Astrocyte (in vitro differentiated cells and primary cell): ENCODE results near the gene FTCD. TPM values are rescaled to one million over a fixed set of nuclear protein-coding genes. Genes with fewer than 3 reads are reported as not detected.

ENCODE experiments used
- DNase-seq: peaks from one replicate; pipeline ENCODE4 v3.0.0-alpha.2; 2010; ENCODE audit warnings: low read depth
- FAIRE-seq: peaks from 2 replicates; lab custom pipeline; 2011; peaks lifted over from hg19 to GRCh38; lab: Jason Lieb, UNC
- H2AFZ ChIP-seq: 2 replicates; pipeline ENCODE4 v1.6.0; 2012; ENCODE audit warnings: low read depth, low read length, inconsistent platforms
- H3K27ac ChIP-seq: 2 replicates; pipeline ENCODE4 v1.5.1; 2011; ENCODE audit warnings: low read depth, low read length, inconsistent platforms
- H3K27me3 ChIP-seq: 2 replicates; pipeline ENCODE4 v1.6.0; 2011; ENCODE audit warnings: low read length, inconsistent platforms; ENCODE audit not compliant: insufficient read depth
- H3K36me3 ChIP-seq: 2 replicates; pipeline ENCODE4 v1.5.1; 2011; ENCODE audit warnings: low read length, inconsistent platforms; ENCODE audit not compliant: insufficient read depth
- H3K4me1 ChIP-seq: 2 replicates; pipeline ENCODE4 v1.5.1; 2011; ENCODE audit warnings: low read length, inconsistent platforms; ENCODE audit not compliant: insufficient read depth
- H3K4me2 ChIP-seq: 2 replicates; pipeline ENCODE4 v1.6.0; 2012; ENCODE audit warnings: low read length, inconsistent platforms
- H3K4me3 ChIP-seq: 2 replicates; pipeline ENCODE4 v1.5.1; 2011; ENCODE audit warnings: low read depth, mild to moderate bottlenecking, low read length, inconsistent platforms; ENCODE audit not compliant: insufficient read depth
- H3K79me2 ChIP-seq: 2 replicates; pipeline ENCODE4 v1.6.0; 2012; ENCODE audit warnings: mild to moderate bottlenecking, low read length, inconsistent platforms; ENCODE audit not compliant: insufficient read depth
- H3K9ac ChIP-seq: 2 replicates; pipeline ENCODE4 v1.6.0; 2012; ENCODE audit warnings: mild to moderate bottlenecking, low read length, inconsistent platforms
- H3K9me3 ChIP-seq: 2 replicates; pipeline ENCODE4 v1.5.1; 2012; ENCODE audit warnings: low read depth, mild to moderate bottlenecking, low read length, inconsistent platforms; ENCODE audit not compliant: insufficient read depth
- H4K20me1 ChIP-seq: 2 replicates; pipeline ENCODE4 v1.6.0; 2012; ENCODE audit warnings: low read length, inconsistent platforms; ENCODE audit not compliant: insufficient read depth
- H3K27ac Mint-ChIP-seq: one replicate; pipeline ENCODE4 v1.8.0; 2021; ENCODE audit warnings: mild to moderate bottlenecking, mixed read lengths; ENCODE audit not compliant: unreplicated experiment
- H3K27me3 Mint-ChIP-seq: one replicate; pipeline ENCODE4 v1.8.0; 2021; ENCODE audit warnings: low read depth, mixed read lengths; ENCODE audit not compliant: unreplicated experiment
- H3K36me3 Mint-ChIP-seq: one replicate; pipeline ENCODE4 v1.8.0; 2021; ENCODE audit warnings: low read depth, mixed read lengths; ENCODE audit not compliant: unreplicated experiment
- H3K4me1 Mint-ChIP-seq: one replicate; pipeline ENCODE4 v1.8.0; 2021; ENCODE audit warnings: low read depth, mixed read lengths; ENCODE audit not compliant: unreplicated experiment
- H3K4me3 Mint-ChIP-seq: one replicate; pipeline ENCODE4 v1.8.0; 2021; ENCODE audit warnings: mild to moderate bottlenecking, moderate library complexity, mixed read lengths; ENCODE audit not compliant: unreplicated experiment
- H3K9me3 Mint-ChIP-seq: one replicate; pipeline ENCODE4 v1.8.0; 2021; ENCODE audit warnings: mild to moderate bottlenecking, mixed read lengths; ENCODE audit not compliant: unreplicated experiment
- CTCF ChIP-seq: IDR thresholded peaks from 2 replicates; pipeline ENCODE4 v1.5.1; 2011; ENCODE audit warnings: low read depth, mild to moderate bottlenecking, inconsistent platforms, low read length, moderate library complexity; ENCODE audit not compliant: insufficient read depth
- EZH2 ChIP-seq: IDR thresholded peaks from 2 replicates; pipeline ENCODE4 v1.6.1; 2012; ENCODE audit warnings: mild to moderate bottlenecking, low read length, inconsistent platforms; ENCODE audit not compliant: insufficient read depth
- total RNA-seq: library from RNA; stranded (reverse); gene quantifications from 2 replicates; pipeline ENCODE4 v1.2.1, GENCODE V29; 2021

The FTCD gene
- total RNA-seq, 1 donor from 2014 or later, result 1.9 TPM

DNA sequence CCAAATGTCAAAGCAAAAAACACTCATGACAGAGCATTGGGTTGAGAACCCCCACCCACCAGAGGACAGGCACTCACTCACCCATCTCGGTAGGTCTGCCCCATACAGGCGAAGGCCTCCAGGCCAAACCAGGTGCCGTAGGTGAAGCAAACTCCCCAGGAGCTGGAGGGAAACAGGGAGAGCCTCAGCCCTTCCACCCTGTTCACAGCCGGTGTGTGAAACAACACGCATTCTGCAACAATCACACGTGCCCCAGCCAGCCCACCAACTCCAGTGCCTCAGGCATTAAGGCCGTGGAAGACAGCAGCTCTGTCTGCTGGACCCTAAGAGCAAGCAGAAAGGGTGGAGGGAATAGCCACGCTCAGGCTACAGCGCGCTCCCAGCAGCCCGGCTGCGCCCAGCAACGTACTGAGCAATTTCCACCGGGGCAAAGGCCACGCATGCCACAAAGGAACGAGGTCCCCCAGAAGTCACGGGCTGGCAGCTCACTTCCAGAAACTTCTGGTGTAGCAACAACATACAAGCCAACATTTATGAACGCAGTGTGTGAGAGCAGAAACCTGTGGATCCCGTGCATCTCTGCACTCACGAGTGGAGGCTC, 40.3 kb upstream of the FTCD start:
- Histone ChIP-seq H3K27ac (no peak overlapping the region), H2AFZ (no peak overlapping the region), H3K79me2 (no peaks in the 10 kb centered on the region), H3K27me3 (no peaks in the 10 kb centered on the region), H3K36me3 (peaks cover 21% of the 10 kb centered on the region), H3K9me3 (no peaks in the 10 kb centered on the region), H3K4me1 (peaks cover 11% of the 10 kb centered on the region), H3K4me2 (no peak overlapping the region), H4K20me1 (peaks cover 33% of the 10 kb centered on the region), H3K4me3 (no peak overlapping the region), H3K9ac (no peak overlapping the region)
- no peak overlapping the region for H3K27ac Mint-ChIP-seq
- peaks cover 9% of the 10 kb centered on the region for H3K4me1 Mint-ChIP-seq
- no peak for TF ChIP-seq EZH2
- TF ChIP-seq CTCF, result no peak
- H3K4me3 Mint-ChIP-seq, result no peak overlapping the region
- H3K27me3 Mint-ChIP-seq, result no peaks in the 10 kb centered on the region
- DNase-seq (no peak), FAIRE-seq (no peak)
- no peaks in the 10 kb centered on the region for H3K9me3 Mint-ChIP-seq
- peaks cover 31% of the 10 kb centered on the region for H3K36me3 Mint-ChIP-seq

GRCh38 chr21:46194374-46195334, 39.3 kb upstream of the FTCD start:
- Mint-ChIP-seq H3K27me3 (no peaks in the 10 kb centered on the region), H3K4me3 (no peak overlapping the region), H3K9me3 (no peaks in the 10 kb centered on the region), H3K4me1 (peaks cover 17% of the 10 kb centered on the region), H3K27ac (no peak overlapping the region), H3K36me3 (peaks cover 28% of the 10 kb centered on the region)
- Histone ChIP-seq H3K27ac (no peak overlapping the region), H3K9ac (no peak overlapping the region), H3K79me2 (no peaks in the 10 kb centered on the region), H3K4me2 (no peak overlapping the region), H3K36me3 (peaks cover 13% of the 10 kb centered on the region), H3K4me1 (peaks cover 15% of the 10 kb centered on the region), H3K27me3 (no peaks in the 10 kb centered on the region), H2AFZ (no peak overlapping the region), H3K4me3 (no peak overlapping the region), H3K9me3 (no peaks in the 10 kb centered on the region), H4K20me1 (peaks cover 32% of the 10 kb centered on the region)
- FAIRE-seq, result no peak
- TF ChIP-seq EZH2 (no peak), CTCF (no peak)
- DNase-seq, result no peak
